ENCODE data around the gene LRRC19. TPM values are rescaled to one million over a fixed set of nuclear protein-coding genes. Genes with fewer than 3 reads are reported as not detected.

Gene LRRC19
- total RNA-seq, 1 experiment from 2014 or later, result not detected

- TF ChIP-seq MLX (CRISPR knock-in tag; IDR thresholded peaks at IDR 0.05) (no peak), SMAD4 (CRISPR knock-in tag; IDR thresholded peaks at IDR 0.05) (no peak), ZBTB21 (CRISPR knock-in tag; IDR thresholded peaks at IDR 0.05; ENCODE audit: borderline replicate concordance) (no peak), ZNF281 (CRISPR knock-in tag; IDR thresholded peaks at IDR 0.05) (no peak), ZNF425 (CRISPR knock-in tag; conservative IDR thresholded peaks at IDR 0.05) (no peak), IRF2 (CRISPR knock-in tag; IDR thresholded peaks at IDR 0.05; ENCODE audit: borderline replicate concordance, low read depth) (no peak), NR3C1 (CRISPR knock-in tag; conservative IDR thresholded peaks at IDR 0.05; ENCODE audit: low read depth) (no peak), TEAD4 (CRISPR knock-in tag; IDR thresholded peaks at IDR 0.05) (no peak), JAZF1 (CRISPR knock-in tag; IDR thresholded peaks at IDR 0.05) (no peak)
These were observed 1.9 kb downstream of the LRRC19 start (continued) for GRCh38 chr9:27003426-27004077.

GRCh38 chr9:26995810-26996209 lies 9.7 kb downstream of the LRRC19 start:
- no peak overlapping the region for H3K4me3 Mint-ChIP-seq
- ChIA-PET POLR2A (no interaction called here), CTCF (interaction anchor here (0.6 kb wide), 1 partner anchor 569 kb away, joined by 3 read pairs; no protein-coding TSS in a partner anchor)
- TF ChIP-seq ARID4B (CRISPR knock-in tag; IDR thresholded peaks at IDR 0.05; ENCODE audit: borderline replicate concordance) (no peak), RELA (CRISPR knock-in tag; IDR thresholded peaks at IDR 0.05; ENCODE audit: borderline replicate concordance) (no peak), OVOL2 (CRISPR knock-in tag; IDR thresholded peaks at IDR 0.05; ENCODE audit: borderline replicate concordance) (no peak), ZNF423 (CRISPR knock-in tag; IDR thresholded peaks at IDR 0.05) (no peak), MAX (CRISPR knock-in tag; IDR thresholded peaks at IDR 0.05) (no peak), ELF4 (CRISPR knock-in tag; IDR thresholded peaks at IDR 0.05; ENCODE audit: low read depth) (no peak), FOXJ3 (CRISPR knock-in tag; IDR thresholded peaks at IDR 0.05; ENCODE audit: borderline replicate concordance) (no peak), GTF2I (CRISPR knock-in tag; conservative IDR thresholded peaks at IDR 0.05) (no peak), TP53 (CRISPR knock-in tag; IDR thresholded peaks at IDR 0.05) (no peak), SOX15 (CRISPR knock-in tag; IDR thresholded peaks at IDR 0.05) (no peak), ATF6 (CRISPR knock-in tag; IDR thresholded peaks at IDR 0.05) (no peak), PRRX2 (CRISPR knock-in tag; IDR thresholded peaks at IDR 0.05) (no peak), SMAD3 (CRISPR knock-in tag; IDR thresholded peaks at IDR 0.05; ENCODE audit: borderline replicate concordance) (no peak), ZNF219 (CRISPR knock-in tag; IDR thresholded peaks at IDR 0.05; ENCODE audit: borderline replicate concordance) (no peak)
- ATAC-seq (no peak), DNase-seq (ENCODE audit: low spot score) (no peak)
- no peaks in the 10 kb centered on the region for H3K9me3 Mint-ChIP-seq
- H3K36me3 Mint-ChIP-seq, result no peaks in the 10 kb centered on the region
- H3K27me3 Mint-ChIP-seq (ENCODE audit: low read depth), result no peaks in the 10 kb centered on the region
- H3K27ac Mint-ChIP-seq, result no peak overlapping the region
- no peaks in the 10 kb centered on the region for H3K4me1 Mint-ChIP-seq
